ENCODE measurements around the gene MGAM2.
"Not testable (repeated sequence)": the region's sequence is repeated elsewhere in the genome, so short reads cannot be mapped to it uniquely, and the experiment has no call there.

Gene MGAM2

GRCh38 chr7:142111499-142111898 is at the start of gene MGAM2:
MGAM2 (plus strand) TSS chr7:142111718; CDS start chr7:142116874, 5,156 bp downstream.
- no peak for DNase-seq (ENCODE audit: low read depth)

DNA sequence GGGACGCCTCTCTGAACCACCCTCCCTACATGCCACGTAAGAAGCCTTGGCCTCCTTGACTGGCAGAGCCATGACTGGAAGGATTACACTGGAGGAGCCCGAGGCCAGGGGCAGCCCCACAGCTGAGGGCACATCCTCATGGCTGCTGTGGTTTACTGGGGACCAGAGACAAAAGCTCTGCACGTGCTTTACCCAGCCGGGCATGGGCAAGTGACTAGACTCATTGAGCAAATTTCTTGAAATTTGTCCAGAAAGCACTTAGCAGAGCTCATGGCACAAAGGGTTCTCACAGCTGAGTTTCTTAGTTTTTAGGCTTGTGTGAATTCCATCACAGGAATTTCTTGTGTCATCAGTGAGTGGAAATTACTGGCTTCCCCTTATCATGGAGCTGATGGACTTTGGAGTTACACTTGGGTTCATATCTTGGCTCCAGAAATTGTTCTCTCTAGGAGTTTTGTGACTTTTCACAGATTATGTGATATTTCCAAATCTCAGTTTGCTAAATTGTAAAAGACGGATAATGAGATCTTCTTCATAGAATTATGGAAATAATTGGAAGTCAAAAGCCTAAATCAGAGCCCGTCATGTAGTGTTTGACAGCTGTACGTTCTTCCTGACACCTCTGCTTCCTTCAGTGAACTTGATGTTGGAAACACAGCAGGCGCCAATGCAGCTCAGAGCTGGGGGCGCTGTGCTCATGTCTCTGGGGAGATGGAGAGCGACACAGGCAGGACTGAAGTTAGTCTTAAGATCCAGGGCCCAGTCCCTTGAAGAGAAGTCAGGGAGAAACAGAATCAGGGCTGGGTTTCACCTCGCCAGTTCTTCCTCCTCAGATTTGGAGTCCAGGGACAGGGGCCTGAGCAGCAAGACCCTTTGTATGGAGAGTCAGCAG is 47.7 kb upstream of the MGAM2 start:
- DNase-seq (ENCODE audit: low read depth) = no peak

DNA sequence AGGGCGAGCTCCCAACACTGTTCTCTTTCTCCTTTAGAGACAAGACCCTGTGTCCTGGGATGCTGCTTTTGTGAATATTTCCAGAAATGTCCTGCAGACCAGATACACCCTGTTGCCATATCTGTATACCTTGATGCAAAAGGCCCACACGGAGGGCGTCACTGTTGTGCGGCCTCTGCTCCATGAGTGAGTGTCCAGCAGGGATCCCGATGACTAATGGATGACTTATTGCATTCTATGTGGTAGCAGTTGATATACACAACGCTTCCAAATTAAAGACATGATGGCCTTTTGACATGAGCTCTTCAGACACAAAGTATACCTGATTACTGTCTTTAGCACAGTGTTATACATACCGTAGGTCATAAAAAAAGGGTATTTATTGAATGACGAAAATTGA is 45.0 kb upstream of the MGAM2 start:
- no peak for DNase-seq (ENCODE audit: low read depth)

- no peak for DNase-seq (ENCODE audit: low read depth)
Measured at GRCh38 chr7:142077762-142078161, 33.8 kb upstream of the MGAM2 start.

DNA sequence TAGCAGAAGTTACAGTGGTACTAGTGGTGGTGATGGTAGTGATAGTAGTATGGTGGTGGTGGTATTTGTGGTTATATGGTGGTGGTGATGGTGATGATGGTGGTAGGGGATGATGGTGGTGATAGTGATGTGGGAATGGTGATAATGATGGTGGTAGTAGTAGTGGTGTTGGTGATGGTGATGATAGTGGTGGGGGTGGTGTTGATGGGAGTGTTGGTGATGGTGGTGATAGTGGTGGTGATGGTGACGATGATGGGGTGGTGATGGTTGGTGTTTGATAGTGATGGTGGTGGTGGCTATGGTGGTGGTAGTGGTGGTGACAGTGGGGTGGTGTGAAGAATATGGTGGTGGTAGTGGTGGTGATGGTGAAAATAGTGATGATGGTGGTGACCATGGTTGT is 27.9 kb upstream of the MGAM2 start:
- no peak for DNase-seq (ENCODE audit: low read depth)

- no peak for DNase-seq (ENCODE audit: low read depth)
Measured at GRCh38 chr7:142085428-142085827, 26.1 kb upstream of the MGAM2 start.

DNA sequence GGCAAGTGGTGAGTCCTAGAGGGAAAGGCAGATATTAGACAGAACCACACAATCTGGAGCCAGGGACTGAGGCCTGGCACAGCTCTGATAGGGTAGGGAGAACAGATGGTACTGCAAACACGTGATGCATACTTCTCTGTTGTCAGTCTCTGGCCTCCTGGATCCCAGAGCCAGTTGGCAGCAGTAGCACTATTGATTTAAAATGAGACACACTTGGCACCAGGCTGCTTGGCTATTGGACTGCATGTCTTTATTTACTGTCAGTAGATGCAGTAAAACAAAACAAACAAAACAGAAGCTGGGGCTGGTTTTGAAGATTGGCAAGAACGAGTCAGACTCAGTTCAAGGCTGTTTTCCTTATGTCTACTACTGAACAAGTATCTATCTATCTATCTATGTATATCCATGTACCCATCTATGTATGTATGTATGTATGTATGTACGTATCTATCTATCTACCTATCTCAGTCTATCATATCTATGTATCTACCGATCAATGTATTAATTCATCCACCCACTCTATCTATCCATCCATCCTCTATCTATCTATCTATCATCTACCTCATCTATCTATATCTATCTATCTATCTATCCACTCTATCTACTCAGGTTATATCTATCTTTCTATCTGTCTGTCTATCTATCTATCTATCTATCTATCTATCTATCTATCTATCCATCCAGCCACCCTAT is 23.4 kb upstream of the MGAM2 start:
- DNase-seq (ENCODE audit: low read depth) = no peak

DNA sequence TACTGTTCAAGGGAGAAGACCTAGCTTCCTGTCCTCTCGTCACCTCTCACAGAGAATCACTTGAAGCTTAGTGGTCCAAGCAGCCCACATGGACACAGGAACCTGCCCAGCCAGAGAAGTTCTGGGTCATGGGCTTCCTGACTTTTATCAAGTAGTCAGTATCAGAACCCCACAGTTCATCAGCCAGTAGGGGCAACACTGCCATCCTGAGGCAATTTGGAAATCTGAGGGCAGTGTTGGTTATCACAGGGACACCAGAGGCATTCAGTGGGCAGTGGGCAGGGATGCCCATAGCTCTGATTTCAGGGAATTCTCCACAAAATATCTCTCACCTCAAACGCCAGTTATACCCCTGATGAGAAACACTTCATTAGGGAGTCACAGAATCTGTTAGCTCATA is 22.5 kb upstream of the MGAM2 start:
- no peak for DNase-seq (ENCODE audit: low read depth)

DNA sequence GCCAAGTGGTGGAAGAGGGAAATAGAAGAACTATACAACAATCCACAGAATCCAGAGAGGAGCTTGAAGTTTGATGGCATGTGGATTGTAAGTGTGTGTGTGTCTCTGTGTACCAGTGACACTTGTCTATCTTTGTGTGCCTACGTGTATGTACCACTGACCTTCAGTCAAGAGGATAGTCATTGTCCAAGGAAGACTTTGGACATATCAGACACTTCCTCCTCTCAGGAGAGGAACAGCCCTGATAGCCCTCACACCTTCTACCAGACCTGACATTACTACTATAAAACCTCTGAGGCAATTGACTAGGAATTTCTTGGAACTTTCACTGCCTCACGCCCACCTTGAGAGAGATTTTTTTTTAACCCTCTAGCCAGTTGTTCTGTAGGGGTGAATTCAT is 19.6 kb upstream of the MGAM2 start:
- no peak for DNase-seq (ENCODE audit: low read depth)

DNA sequence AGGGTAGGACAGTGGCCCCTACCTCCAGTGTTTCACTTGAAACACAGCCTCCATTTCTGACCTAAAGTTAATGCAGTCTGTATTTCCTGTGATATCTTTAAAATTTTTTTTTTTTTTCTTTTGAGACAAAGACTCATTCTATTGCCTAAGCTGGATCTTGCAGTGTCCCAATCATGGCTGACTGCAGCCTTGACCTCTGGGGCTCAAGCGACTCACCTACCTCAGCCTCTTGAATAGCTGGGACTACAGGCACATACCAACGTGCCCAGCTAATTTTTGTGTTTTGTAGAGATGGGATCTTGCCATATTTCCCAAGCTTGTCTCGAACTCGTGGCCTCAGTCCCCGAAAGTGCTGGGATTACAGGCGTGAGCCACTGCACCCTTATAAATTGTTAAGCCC is 16.7 kb upstream of the MGAM2 start:
- DNase-seq (ENCODE audit: low read depth) = no peak

- DNase-seq (ENCODE audit: low read depth) = no peak
Measured at GRCh38 chr7:142097571-142097970, 13.9 kb upstream of the MGAM2 start.

DNA sequence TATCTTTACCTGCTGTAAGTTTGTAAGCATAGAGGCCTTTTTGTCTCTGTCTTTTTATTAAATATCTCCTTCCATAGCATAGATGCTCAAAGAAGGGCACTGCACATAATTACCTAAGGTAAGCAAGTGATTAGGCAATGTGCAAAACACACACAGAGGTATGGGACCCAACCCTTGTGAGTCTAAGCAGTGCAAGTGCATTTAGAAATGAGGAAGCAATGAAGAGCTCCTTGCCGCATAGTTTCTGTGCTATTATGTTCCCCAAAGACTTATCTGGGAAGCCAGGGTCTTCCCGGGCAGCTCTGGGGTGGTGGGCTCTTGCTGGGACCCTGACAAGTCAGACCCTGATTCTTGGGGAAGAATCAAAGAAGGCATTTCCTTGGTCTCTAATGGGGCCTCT is 13.5 kb upstream of the MGAM2 start:
- DNase-seq (ENCODE audit: low read depth) = no peak

DNA sequence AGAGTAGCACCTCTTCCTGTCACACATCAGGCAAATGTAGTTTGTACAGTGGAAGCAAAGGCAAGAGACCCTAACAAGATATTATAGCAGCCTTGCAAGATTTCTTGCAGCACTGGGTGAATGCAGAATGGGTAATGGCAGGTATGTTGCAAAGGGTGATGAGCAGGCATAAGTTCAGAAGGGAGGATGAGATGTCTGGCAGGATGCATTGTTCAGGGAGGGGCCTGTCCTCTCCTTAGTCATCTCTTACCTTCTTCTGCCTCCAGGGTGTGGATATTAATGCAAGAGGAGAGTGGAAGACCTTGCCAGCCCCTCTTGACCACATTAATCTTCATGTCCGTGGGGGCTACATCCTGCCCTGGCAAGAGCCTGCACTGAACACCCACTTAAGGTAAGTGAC is 12.2 kb upstream of the MGAM2 start:
- DNase-seq (ENCODE audit: low read depth) = not testable (repeated sequence)

GRCh38 chr7:142100634-142101033 is 10.9 kb upstream of the MGAM2 start:
- DNase-seq (ENCODE audit: low read depth) = no peak

GRCh38 chr7:142101794-142102193 is 9.7 kb upstream of the MGAM2 start:
- not testable (repeated sequence) for DNase-seq (ENCODE audit: low read depth)

DNA sequence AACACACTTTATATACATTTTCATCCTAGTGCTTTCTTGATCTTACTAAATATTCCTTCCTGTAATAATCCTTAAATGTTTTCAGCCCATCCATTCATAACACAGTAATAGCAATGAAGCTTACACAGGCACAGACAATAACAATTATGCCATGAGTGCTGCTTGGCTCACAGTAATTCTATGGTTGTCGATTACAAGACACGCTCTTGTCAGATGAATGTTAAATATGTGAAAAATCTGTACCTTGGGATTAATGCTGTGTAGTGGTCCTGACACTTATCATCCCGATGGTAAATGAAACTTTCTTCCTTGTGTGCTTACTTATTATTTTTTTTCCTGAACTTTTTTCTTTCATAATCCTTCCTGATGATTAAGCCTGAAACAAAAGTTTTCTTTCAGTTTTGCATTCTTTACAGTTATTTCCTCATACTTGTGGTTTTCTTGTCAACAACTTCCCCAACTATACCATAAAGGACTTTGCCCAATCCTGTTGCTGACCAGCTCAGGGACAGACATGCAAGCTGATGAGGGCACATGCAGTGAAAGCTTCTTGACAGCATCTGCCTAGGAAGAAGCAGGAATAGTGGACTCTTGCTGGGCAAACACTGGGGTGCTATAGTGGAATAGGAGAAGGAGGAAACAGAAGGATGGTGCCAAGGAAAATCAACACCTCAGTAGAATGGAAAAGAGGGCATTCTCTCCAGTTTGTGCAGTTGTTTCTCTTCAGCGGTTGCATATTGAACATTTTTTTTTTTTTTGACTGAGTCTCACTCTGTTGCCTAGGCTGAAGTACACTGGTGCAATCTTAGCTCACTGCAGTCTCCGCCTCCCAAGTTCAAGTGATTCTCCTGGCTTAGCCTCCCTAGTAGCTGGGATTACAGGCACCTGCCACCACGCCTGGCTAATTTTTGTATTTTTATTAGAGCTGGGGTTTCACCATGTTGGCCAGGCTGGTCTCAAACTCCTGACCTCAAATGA is 6.7 kb upstream of the MGAM2 start:
- no peak for DNase-seq (ENCODE audit: low read depth)

DNA sequence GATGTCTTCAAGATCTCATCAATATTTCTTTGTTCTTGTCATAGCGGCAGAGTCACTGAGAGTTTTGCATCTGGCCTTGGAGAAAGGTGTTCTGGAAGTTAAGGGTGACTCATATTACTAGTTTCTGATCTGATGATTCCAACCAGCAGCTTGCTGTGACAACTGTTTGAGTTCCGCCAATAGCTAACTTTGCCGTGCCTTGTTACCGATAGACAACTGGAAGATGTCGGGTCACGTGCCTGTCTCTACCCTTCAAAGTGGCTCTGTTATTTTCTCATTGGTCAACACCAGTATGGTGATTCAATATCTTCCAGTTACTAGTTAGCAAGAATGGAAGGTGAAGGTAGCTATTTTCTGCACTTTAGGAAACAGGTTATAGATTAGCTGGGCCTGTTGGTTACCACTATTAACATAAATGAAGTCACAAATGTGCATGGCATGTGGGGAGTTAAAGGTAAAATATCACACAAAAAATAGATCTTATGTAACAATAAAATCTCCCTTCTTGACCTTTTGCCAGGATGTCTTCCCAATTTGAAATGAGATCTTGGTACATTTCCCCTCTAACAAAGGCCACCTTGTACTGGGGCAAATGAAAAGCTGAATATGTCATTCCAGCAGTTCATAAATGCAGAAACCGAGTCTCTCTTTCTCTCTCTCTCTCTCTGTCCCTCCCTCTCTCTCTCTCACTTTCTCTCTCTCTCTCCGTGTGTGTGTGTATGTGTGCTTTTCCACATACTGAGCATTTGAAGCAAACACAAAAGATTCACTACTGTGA is 2.6 kb upstream of the MGAM2 start:
- no peak for DNase-seq (ENCODE audit: low read depth)

DNA sequence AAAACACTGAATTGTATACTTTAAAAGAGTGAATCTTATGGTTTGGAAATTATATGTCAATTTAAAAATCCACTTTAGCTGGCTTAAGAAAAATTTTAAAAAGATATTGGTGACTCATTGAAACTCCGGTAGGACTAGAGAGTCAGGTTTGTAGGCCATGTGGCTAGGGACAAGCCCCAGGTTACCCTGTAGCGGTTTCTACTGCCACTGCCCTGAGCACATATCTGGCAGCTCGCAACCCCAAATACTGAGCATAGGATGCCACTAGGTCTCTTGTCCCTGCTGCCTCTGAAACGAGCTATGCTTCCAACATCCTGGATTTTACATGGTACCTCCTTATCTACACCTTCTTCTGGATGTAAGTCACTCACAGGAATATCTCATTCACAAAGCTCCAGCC is 1.4 kb upstream of the MGAM2 start:
- no peak for DNase-seq (ENCODE audit: low read depth)

DNA sequence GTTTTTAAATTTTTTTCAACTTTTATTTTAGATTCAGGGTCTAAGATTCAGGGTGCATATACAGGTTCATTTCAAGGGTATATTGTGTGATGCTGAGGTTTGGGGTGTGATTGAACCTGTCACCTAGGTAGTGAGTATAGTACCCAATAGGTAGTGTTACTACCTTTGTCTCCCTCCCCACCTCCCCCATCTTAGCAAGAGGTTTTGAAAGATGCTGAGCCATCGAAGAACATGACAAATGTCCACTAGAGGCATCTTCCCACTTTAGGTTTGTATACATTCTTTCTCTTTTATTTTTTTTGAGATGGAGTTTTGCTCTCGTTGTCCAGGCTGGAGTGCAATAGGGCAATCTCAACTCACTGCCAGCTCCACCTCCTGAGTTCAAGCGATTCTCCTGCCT is 880 bp upstream of the MGAM2 start:
- no peak for DNase-seq (ENCODE audit: low read depth)

DNA sequence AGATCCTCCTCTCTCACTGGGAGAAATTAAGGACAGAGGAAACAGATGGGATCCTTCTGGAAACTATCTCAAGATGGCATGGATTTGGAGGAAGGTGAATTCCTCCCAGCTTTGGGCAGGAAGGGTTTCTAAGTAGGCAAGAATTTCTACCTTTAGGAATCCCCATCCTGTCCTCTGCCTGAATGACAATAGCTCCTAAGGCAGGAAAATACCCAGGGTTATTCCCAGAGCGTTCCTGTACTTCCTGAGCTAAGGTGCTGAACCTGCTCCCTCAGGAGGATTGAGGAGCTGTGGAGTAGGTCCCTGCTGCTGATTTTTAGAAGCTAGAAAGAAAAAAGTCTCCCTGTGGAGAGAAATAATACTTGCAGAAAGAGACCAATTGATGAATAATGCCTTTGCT is 568 bp downstream of the MGAM2 start:
- DNase-seq (ENCODE audit: low read depth) = no peak

DNA sequence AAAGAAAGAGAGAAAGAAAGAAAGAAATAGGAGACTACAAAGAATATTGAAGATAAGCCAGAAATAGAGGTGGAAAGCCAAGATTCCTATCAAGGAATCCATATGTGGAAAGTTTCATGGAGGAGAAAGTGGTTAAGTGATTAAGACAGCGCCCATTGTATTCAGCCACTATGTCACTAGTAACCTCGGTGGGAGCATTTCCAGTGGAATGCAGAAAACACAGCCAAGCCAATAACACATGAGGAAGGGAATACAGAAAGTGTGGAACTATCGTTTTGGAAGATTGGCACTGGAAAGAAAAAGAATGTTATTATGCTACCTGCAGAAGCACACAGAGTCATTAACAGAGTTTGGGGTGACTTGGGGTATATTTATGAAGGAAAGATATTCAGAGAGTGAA is 2.7 kb downstream of the MGAM2 start:
- no peak for DNase-seq (ENCODE audit: low read depth)

GRCh38 chr7:142120524-142120923 is 9.0 kb downstream of the MGAM2 start:
- no peak for DNase-seq (ENCODE audit: low read depth)
